HCT116 (cell line): ENCODE data around the gene GUCY2D. TPM values are rescaled to one million over a fixed set of nuclear protein-coding genes. Genes with fewer than 3 reads are reported as not detected.

Source experiments
- ATAC-seq: fragments of 200-7000 bp; cut with Tn5 transposase; 2 replicates; pipeline ENCODE4 v1.9.1; 2020; ENCODE audit warnings: mild to moderate bottlenecking, moderate library complexity
- BruUV-seq: library from RNA; stranded (reverse); fragments of 400-500 nt; replicated peaks from 2 replicates; lab custom pipeline; 2021; lab: Mats Ljungman, UMichigan
- CTCF ChIA-PET: fragments of 300-600 bp; sonication (Branson Sonifier 250); formaldehyde crosslinking; loops from one replicate; lab custom pipeline; 2021; ENCODE audit warnings: antibody characterized with exemption; lab: Charles Lee
- POLR2A ChIA-PET: fragments of 300-600, 350-600 bp; sonication (Branson Sonifier 250); formaldehyde crosslinking; loops from one replicate; lab custom pipeline; 2021; ENCODE audit warnings: antibody characterized with exemption; lab: Charles Lee
- RAD21 ChIA-PET, 2 experiments: fragments of 300-600 bp; sonication (Branson Sonifier 250); formaldehyde crosslinking; loops; one replicate each; lab custom pipeline; 2023; ENCODE audit warnings: low total read pairs in 2 of 2; ENCODE audit not compliant: uncharacterized antibody in 2 of 2, unreplicated experiment in 2 of 2, low non-redundant PET in 1 of 2; lab: Charles Lee
- DNase-seq: peaks from one replicate; pipeline ENCODE4 v3.0.0-alpha.2; 2010; ENCODE audit warnings: low read depth, low spot score
- H2AFZ ChIP-seq: fragments of 200-600 bp; shearing (Covaris generic), sonication (generic); 2 replicates; pipeline ENCODE4 v1.6.1; 2017; ENCODE audit warnings: low read depth, mixed run types, mixed read lengths, antibody characterized with exemption, low read length; ENCODE audit not compliant: poor library complexity, severe bottlenecking
- H3K27ac ChIP-seq: 2 replicates; pipeline ENCODE4 v1.5.1; 2012; ENCODE audit warnings: low read depth, low read length
- H3K27me3 ChIP-seq: fragments of 200-600 bp; sonication (generic); 2 replicates; pipeline ENCODE4 v1.6.1; 2016; ENCODE audit warnings: mixed run types, low read length, mixed read lengths; ENCODE audit not compliant: insufficient read depth
- H3K36me3 ChIP-seq, 2 experiments: fragments of 200-500 bp in 1 of 2; fragments of 200-600 bp in 1 of 2; sonication (Bioruptor generic) in 1 of 2; sonication (generic) in 1 of 2; 2 replicates each; pipeline versions ENCODE4 v1.5.1 to v1.6.1; 2014 to 2016; ENCODE audit warnings: low read length in 2 of 2, inconsistent platforms in 1 of 2, mixed read lengths in 1 of 2, mixed run types in 1 of 2; ENCODE audit not compliant: insufficient read depth in 2 of 2, control insufficient read depth in 1 of 2
- H3K4me1 ChIP-seq, 2 experiments: fragments of 200-600 bp in 1 of 2; sonication (generic) in 1 of 2; 2 replicates each; pipeline versions ENCODE4 v1.5.1 to v1.6.1; 2012 to 2017; ENCODE audit warnings: low read length in 2 of 2, inconsistent platforms in 1 of 2, mild to moderate bottlenecking in 1 of 2, mixed read lengths in 1 of 2, mixed run types in 1 of 2, moderate library complexity in 1 of 2; ENCODE audit not compliant: insufficient read depth in 2 of 2, control insufficient read depth in 1 of 2
- H3K4me2 ChIP-seq: fragments of 200-600 bp; sonication (generic); 2 replicates; pipeline ENCODE4 v1.6.1; 2017; ENCODE audit warnings: mixed run types, low read length, mixed read lengths
- H3K4me3 ChIP-seq, 2 experiments: fragments of 200-600 bp in 1 of 2; sonication (generic) in 1 of 2; replicated peaks in 1 of 2; 2 replicates each; pipeline ENCODE4 v1.5.1; 2011 to 2016; ENCODE audit warnings: low read length in 2 of 2, control low read depth in 1 of 2, low read depth in 1 of 2, mild to moderate bottlenecking in 1 of 2, mixed read lengths in 1 of 2, mixed run types in 1 of 2
- H3K79me2 ChIP-seq: fragments of 200-600 bp; sonication (generic); 2 replicates; pipeline ENCODE4 v1.6.1; 2017; ENCODE audit warnings: mild to moderate bottlenecking, mixed run types, low read length, moderate library complexity, mixed read lengths; ENCODE audit not compliant: insufficient read depth
- H3K9ac ChIP-seq: fragments of 200-600 bp; sonication (generic); 2 replicates; pipeline ENCODE4 v1.6.1; 2016; ENCODE audit warnings: low read length, mixed read lengths
- H3K9me2 ChIP-seq: fragments of 200-600 bp; sonication (generic), shearing (Covaris generic); 2 replicates; pipeline ENCODE4 v1.6.1; 2017; ENCODE audit warnings: mixed run types, mild to moderate bottlenecking, moderate library complexity; ENCODE audit not compliant: insufficient read depth
- H3K9me3 ChIP-seq, 2 experiments: fragments of 200-500 bp in 1 of 2; fragments of 200-600 bp in 1 of 2; sonication (Bioruptor generic) in 1 of 2; sonication (generic) in 1 of 2; 2 replicates each; pipeline ENCODE4 v1.6.1; 2014 to 2017; ENCODE audit warnings: low read length in 2 of 2, mixed read lengths in 2 of 2, inconsistent platforms in 1 of 2, low read depth in 1 of 2, mild to moderate bottlenecking in 1 of 2, mixed run types in 1 of 2, moderate library complexity in 1 of 2; ENCODE audit not compliant: control insufficient read depth in 1 of 2, insufficient read depth in 1 of 2
- H4K20me1 ChIP-seq: fragments of 200-600 bp; sonication (generic), shearing (Covaris generic); 2 replicates; pipeline ENCODE4 v1.6.1; 2017; ENCODE audit warnings: mixed run types, mild to moderate bottlenecking, moderate library complexity; ENCODE audit not compliant: insufficient read depth
- ATF3 ChIP-seq: IDR thresholded peaks from 2 replicates; pipeline ENCODE4 v1.6.1; 2012
- CBX3 ChIP-seq: IDR thresholded peaks from 2 replicates; pipeline ENCODE4 v1.6.1; 2012; ENCODE audit warnings: low read depth
- CEBPB ChIP-seq: IDR thresholded peaks from 2 replicates; pipeline ENCODE4 v1.6.1; 2012; ENCODE audit warnings: low read depth
- EGR1 ChIP-seq: IDR thresholded peaks from 2 replicates; pipeline ENCODE4 v1.6.1; 2012; ENCODE audit warnings: low read depth
- ELF1 ChIP-seq: IDR thresholded peaks from 2 replicates; pipeline ENCODE4 v1.6.1; 2012; ENCODE audit warnings: low read depth, borderline replicate concordance
- EZH2 ChIP-seq: fragments of 200-600 bp; sonication (generic); IDR thresholded peaks from 2 replicates; pipeline ENCODE4 v1.6.1; 2017; ENCODE audit warnings: antibody characterized with exemption, mixed run types
- EZH2phosphoT487 ChIP-seq: fragments of 200-600 bp; IDR thresholded peaks from 2 replicates; pipeline ENCODE4 v1.6.1; 2018; ENCODE audit warnings: antibody characterized with exemption, borderline replicate concordance
- FOSL1 ChIP-seq: IDR thresholded peaks from 2 replicates; pipeline ENCODE4 v1.6.1; 2012; ENCODE audit warnings: low read depth
- JUND ChIP-seq: IDR thresholded peaks from 2 replicates; pipeline ENCODE4 v1.6.1; 2012
- MAX ChIP-seq: IDR thresholded peaks from 2 replicates; pipeline ENCODE4 v1.6.1; 2012
- POLR2A ChIP-seq: IDR thresholded peaks from 2 replicates; pipeline ENCODE4 v1.7.0; 2011; ENCODE audit warnings: borderline replicate concordance; ENCODE audit not compliant: insufficient read depth, insufficient read length; ENCODE audit errors: extremely low read depth
- POLR2AphosphoS5 ChIP-seq: IDR thresholded peaks from 2 replicates; pipeline ENCODE4 v1.6.1; 2011; ENCODE audit warnings: mild to moderate bottlenecking, low read depth, low read length, moderate library complexity
- RAD21 ChIP-seq: IDR thresholded peaks from 2 replicates; pipeline ENCODE4 v1.6.1; 2012; ENCODE audit warnings: low read depth, mild to moderate bottlenecking
- SIN3A ChIP-seq: IDR thresholded peaks from 2 replicates; pipeline ENCODE4 v1.6.1; 2012; ENCODE audit warnings: low read depth
- SP1 ChIP-seq: IDR thresholded peaks from 2 replicates; pipeline ENCODE4 v1.6.1; 2012; ENCODE audit warnings: low read depth
- SRF ChIP-seq: IDR thresholded peaks from 2 replicates; pipeline ENCODE4 v1.6.1; 2012; ENCODE audit warnings: low read depth
- TCF7L2 ChIP-seq: IDR thresholded peaks from 2 replicates; pipeline ENCODE4 v1.7.0; 2011; ENCODE audit warnings: borderline replicate concordance, inconsistent platforms; ENCODE audit not compliant: insufficient read depth, insufficient read length; ENCODE audit errors: extremely low read depth
- YY1 ChIP-seq: IDR thresholded peaks from 2 replicates; pipeline ENCODE4 v1.6.1; 2011; ENCODE audit warnings: low read length, low read depth, moderate library complexity, mild to moderate bottlenecking; ENCODE audit not compliant: insufficient replicate concordance; ENCODE audit errors: extremely low read depth
- ZFX ChIP-seq: fragments of 450-650 bp; IDR thresholded peaks from 2 replicates; pipeline ENCODE4 v1.6.1; 2017
- ZNF274 ChIP-seq: fragments of 200-500 bp; sonication (Bioruptor generic); IDR thresholded peaks from 2 replicates; pipeline ENCODE4 v1.6.1; 2014; ENCODE audit warnings: mild to moderate bottlenecking, low read depth, low read length, inconsistent platforms
- intact Hi-C: fragments of 100-400 bp; cut with micrococcal nuclease; formaldehyde crosslinking; loops from 2 replicates; pipeline ENCODE4 v1.10.0; 2022
- total RNA-seq: library from RNA; stranded (reverse); gene quantifications from one replicate; pipeline ENCODE4 v1.2.1, GENCODE V29; 2021; ENCODE audit not compliant: unreplicated experiment
- TF ChIP-seq, protein P1 (sequence below), 3 experiments: fragments of 200-600 bp in 1 of 3; sonication (generic) in 1 of 3; IDR thresholded peaks in 2 of 3; conservative IDR thresholded peaks in 1 of 3; 2 replicates each; pipeline ENCODE4 v1.5.1; 2012 to 2017; ENCODE audit warnings: low read depth in 2 of 3, low read length in 2 of 3, antibody characterized with exemption in 1 of 3, borderline replicate concordance in 1 of 3, control low read depth in 1 of 3, mild to moderate bottlenecking in 1 of 3, mixed read lengths in 1 of 3, mixed run types in 1 of 3, moderate library complexity in 1 of 3; ENCODE audit not compliant: insufficient read depth in 1 of 3
- TF ChIP-seq, protein P2 (sequence below): IDR thresholded peaks from 2 replicates; pipeline ENCODE4 v1.6.1; 2012; ENCODE audit warnings: low read depth

GUCY2D gene
- total RNA-seq, 1 experiment from 2014 or later = 1.4 TPM

DNA sequence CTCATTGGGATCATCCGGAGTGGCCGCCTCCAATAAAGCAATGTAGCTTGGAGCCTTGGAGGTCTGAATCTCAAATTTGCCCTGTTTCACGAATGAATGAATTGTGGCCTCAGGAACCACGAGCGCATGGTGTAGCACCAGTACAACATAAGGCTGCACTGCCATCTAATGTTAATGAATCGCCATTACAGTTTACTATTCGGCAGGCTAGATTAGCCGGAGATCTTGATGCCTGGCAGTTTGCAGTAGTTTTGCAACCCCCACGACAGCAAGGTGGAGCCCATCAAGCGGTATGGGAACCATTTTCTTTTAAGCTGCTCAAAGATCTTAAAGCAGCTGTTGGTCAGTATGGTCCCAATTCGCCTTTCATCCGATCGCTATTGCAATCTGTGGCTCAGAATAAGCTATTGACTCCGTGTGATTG, 55.3 kb downstream of the GUCY2D start:
- intact Hi-C loops = loop anchor here (1.0 to 5.0 kb wide), 4 partner anchors 144 to 425 kb away; partner anchors contain the start of gene SHBG
- ChIA-PET CTCF (interaction anchor here (0.6 to 5.7 kb wide), 25 partner anchors 11 to 1012 kb away, joined by 3 to 35 read pairs (median 4); partner anchors contain the start of genes ALOXE3, NAA38, TP53 and WRAP53), RAD21 (interaction anchor here (0.6 to 1.4 kb wide), 3 partner anchors 8 to 145 kb away, joined by 3 to 5 read pairs (median 3); no protein-coding TSS in a partner anchor), POLR2A (interaction anchor here (0.6 kb wide), 1 partner anchor 202 kb away, joined by 3 read pairs; no protein-coding TSS in a partner anchor)
- H4K20me1 ChIP-seq = no peaks in the 10 kb centered on the region
- no TSS peak for BruUV-seq
- DNase-seq (peak; percentile 83), ATAC-seq (peak; percentile 94)
- H3K79me2 ChIP-seq = no peaks in the 10 kb centered on the region
- no peak overlapping the region for H3K27ac ChIP-seq
- H3K27me3 ChIP-seq = no peaks in the 10 kb centered on the region
- peak overlapping the region; percentile 38 for H3K9ac ChIP-seq
- no peaks in the 10 kb centered on the region for H3K9me3 ChIP-seq
- peaks cover 0 to 20% of the 10 kb centered on the region in 2 experiments; a peak in 3 of 4 replicates for H3K4me1 ChIP-seq
- no peaks in the 10 kb centered on the region for H3K9me2 ChIP-seq
- H2AFZ ChIP-seq = peak overlapping the region; percentile 79
- H3K4me2 ChIP-seq = peak overlapping the region; percentile 49
- no peak overlapping the region for H3K4me3 ChIP-seq
- H3K36me3 ChIP-seq = no peaks in the 10 kb centered on the region
- TF ChIP-seq, protein P1, sequence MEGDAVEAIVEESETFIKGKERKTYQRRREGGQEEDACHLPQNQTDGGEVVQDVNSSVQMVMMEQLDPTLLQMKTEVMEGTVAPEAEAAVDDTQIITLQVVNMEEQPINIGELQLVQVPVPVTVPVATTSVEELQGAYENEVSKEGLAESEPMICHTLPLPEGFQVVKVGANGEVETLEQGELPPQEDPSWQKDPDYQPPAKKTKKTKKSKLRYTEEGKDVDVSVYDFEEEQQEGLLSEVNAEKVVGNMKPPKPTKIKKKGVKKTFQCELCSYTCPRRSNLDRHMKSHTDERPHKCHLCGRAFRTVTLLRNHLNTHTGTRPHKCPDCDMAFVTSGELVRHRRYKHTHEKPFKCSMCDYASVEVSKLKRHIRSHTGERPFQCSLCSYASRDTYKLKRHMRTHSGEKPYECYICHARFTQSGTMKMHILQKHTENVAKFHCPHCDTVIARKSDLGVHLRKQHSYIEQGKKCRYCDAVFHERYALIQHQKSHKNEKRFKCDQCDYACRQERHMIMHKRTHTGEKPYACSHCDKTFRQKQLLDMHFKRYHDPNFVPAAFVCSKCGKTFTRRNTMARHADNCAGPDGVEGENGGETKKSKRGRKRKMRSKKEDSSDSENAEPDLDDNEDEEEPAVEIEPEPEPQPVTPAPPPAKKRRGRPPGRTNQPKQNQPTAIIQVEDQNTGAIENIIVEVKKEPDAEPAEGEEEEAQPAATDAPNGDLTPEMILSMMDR (IDR thresholded peaks at IDR 0.05 in 2 of 3, conservative IDR thresholded peaks at IDR 0.05 in 1 of 3; ENCODE audit: borderline replicate concordance in 1 of 3, insufficient read depth in 1 of 3, low read depth in 2 of 3, low read length in 2 of 3) = peak; percentile 65 to 89 (median 77)
- TF ChIP-seq ZNF274 (no peak), YY1 (no peak), ELF1 (no peak), TCF7L2 (no peak), RAD21 (peak; percentile 93), POLR2AphosphoS5 (no peak), EZH2phosphoT487 (no peak), JUND (no peak), SIN3A (no peak), FOSL1 (no peak), SRF (no peak), MAX (peak; percentile 82), CEBPB (0 out of 2 replicates have a peak, but pooled peaks have one; percentile 18), ZFX (no peak), SP1 (no peak), EZH2 (no peak), EGR1 (no peak), POLR2A (no peak), ATF3 (no peak), CBX3 (peak; percentile 47; the same call in 1 of the 2 replicates)
- TF ChIP-seq, protein P2, sequence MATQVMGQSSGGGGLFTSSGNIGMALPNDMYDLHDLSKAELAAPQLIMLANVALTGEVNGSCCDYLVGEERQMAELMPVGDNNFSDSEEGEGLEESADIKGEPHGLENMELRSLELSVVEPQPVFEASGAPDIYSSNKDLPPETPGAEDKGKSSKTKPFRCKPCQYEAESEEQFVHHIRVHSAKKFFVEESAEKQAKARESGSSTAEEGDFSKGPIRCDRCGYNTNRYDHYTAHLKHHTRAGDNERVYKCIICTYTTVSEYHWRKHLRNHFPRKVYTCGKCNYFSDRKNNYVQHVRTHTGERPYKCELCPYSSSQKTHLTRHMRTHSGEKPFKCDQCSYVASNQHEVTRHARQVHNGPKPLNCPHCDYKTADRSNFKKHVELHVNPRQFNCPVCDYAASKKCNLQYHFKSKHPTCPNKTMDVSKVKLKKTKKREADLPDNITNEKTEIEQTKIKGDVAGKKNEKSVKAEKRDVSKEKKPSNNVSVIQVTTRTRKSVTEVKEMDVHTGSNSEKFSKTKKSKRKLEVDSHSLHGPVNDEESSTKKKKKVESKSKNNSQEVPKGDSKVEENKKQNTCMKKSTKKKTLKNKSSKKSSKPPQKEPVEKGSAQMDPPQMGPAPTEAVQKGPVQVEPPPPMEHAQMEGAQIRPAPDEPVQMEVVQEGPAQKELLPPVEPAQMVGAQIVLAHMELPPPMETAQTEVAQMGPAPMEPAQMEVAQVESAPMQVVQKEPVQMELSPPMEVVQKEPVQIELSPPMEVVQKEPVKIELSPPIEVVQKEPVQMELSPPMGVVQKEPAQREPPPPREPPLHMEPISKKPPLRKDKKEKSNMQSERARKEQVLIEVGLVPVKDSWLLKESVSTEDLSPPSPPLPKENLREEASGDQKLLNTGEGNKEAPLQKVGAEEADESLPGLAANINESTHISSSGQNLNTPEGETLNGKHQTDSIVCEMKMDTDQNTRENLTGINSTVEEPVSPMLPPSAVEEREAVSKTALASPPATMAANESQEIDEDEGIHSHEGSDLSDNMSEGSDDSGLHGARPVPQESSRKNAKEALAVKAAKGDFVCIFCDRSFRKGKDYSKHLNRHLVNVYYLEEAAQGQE = no peak
